PFSK-1 (cell line): ENCODE measurements around the gene DOCK8.

Source experiments
- POLR2AphosphoS5 ChIP-seq: IDR thresholded peaks from 2 replicates; pipeline ENCODE4 v1.6.1; 2012; ENCODE audit warnings: low read depth, mild to moderate bottlenecking, control low read depth, low read length, moderate library complexity
- TAF1 ChIP-seq: IDR thresholded peaks from 2 replicates; pipeline ENCODE4 v1.6.1; 2012; ENCODE audit warnings: low read length, control low read depth, borderline replicate concordance; ENCODE audit not compliant: insufficient read depth
- TF ChIP-seq, protein P1 (sequence below), 2 experiments: IDR thresholded peaks; 2 replicates each; pipeline versions ENCODE4 v1.6.1 to v1.8.0; 2011 to 2012; ENCODE audit warnings: low read depth in 2 of 2, low read length in 2 of 2, control low read depth in 1 of 2, inconsistent platforms in 1 of 2, mild to moderate bottlenecking in 1 of 2, moderate library complexity in 1 of 2; ENCODE audit not compliant: insufficient read depth in 1 of 2

DNA sequence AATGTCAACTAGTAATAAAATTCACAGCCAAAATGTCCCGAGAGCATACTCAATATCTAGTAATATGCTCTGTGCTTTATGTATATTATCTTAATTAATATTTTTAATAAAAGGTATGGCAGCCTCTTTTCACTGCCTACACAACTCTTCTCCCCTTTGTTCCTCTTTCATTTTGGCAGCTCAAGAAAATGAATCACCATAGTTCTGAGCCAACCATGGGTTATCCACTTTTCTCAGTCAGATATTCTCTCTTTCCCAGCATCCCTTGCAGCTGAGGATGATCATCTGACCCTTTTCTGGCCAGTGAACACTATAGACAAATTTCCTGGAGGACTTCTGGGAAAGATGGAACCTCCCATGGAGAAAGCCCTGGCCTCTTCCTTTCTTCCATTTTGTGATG lies 8.2 kb upstream of the DOCK8 start:
- TF ChIP-seq POLR2AphosphoS5 (no peak), TAF1 (no peak)
- TF ChIP-seq, protein P1, sequence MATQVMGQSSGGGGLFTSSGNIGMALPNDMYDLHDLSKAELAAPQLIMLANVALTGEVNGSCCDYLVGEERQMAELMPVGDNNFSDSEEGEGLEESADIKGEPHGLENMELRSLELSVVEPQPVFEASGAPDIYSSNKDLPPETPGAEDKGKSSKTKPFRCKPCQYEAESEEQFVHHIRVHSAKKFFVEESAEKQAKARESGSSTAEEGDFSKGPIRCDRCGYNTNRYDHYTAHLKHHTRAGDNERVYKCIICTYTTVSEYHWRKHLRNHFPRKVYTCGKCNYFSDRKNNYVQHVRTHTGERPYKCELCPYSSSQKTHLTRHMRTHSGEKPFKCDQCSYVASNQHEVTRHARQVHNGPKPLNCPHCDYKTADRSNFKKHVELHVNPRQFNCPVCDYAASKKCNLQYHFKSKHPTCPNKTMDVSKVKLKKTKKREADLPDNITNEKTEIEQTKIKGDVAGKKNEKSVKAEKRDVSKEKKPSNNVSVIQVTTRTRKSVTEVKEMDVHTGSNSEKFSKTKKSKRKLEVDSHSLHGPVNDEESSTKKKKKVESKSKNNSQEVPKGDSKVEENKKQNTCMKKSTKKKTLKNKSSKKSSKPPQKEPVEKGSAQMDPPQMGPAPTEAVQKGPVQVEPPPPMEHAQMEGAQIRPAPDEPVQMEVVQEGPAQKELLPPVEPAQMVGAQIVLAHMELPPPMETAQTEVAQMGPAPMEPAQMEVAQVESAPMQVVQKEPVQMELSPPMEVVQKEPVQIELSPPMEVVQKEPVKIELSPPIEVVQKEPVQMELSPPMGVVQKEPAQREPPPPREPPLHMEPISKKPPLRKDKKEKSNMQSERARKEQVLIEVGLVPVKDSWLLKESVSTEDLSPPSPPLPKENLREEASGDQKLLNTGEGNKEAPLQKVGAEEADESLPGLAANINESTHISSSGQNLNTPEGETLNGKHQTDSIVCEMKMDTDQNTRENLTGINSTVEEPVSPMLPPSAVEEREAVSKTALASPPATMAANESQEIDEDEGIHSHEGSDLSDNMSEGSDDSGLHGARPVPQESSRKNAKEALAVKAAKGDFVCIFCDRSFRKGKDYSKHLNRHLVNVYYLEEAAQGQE (IDR thresholded peaks at IDR 0.05; ENCODE audit: insufficient read depth in 1 of 2, low read depth in 2 of 2, low read length in 2 of 2) = no peak
